GM13976 (cell line): ENCODE data around the gene EIF4B.

ENCODE experiments used
- DNase-seq: peaks from one replicate; pipeline ENCODE4 v3.0.0; 2012; ENCODE audit warnings: low spot score
- CTCF ChIP-seq: IDR thresholded peaks from 2 replicates; pipeline ENCODE4 v1.5.1; 2012; ENCODE audit warnings: borderline replicate concordance, mild to moderate bottlenecking; ENCODE audit not compliant: insufficient read depth; ENCODE audit errors: extremely low read depth, missing control alignments, control extremely low read depth
- in situ Hi-C: fragments of 300-500 bp; cut with MboI; formaldehyde crosslinking; loops from one replicate; pipeline ENCODE4 v1.12.0; 2022; ENCODE audit warnings: low sequenced_read_pairs, mixed read lengths, inconsistent platforms; ENCODE audit not compliant: unreplicated experiment

The EIF4B gene

GRCh38 chr12:53090105-53090504 lies 83.8 kb downstream of the EIF4B start:
- DNase-seq = no peak
- in situ Hi-C loops = no loop called here
- TF ChIP-seq CTCF = no peak

- no peak for TF ChIP-seq CTCF
- no peak for DNase-seq
- in situ Hi-C loops = no loop called here
These were observed 84.3 kb downstream of the EIF4B start for GRCh38 chr12:53090554-53090953.

- DNase-seq = no peak
- no peak for TF ChIP-seq CTCF
- in situ Hi-C loops = no loop called here
These were observed 85.5 kb downstream of the EIF4B start for GRCh38 chr12:53091756-53092155.
